Endometrial microvascular endothelial cells (primary cell): ENCODE results near the gene TACR2. TPM values are rescaled to one million over a fixed set of nuclear protein-coding genes. Genes with fewer than 3 reads are reported as not detected.

ENCODE experiments used
- in situ Hi-C: cut with HindIII; loops from 2 replicates; pipeline ENCODE4 v1.10.0; 2017; ENCODE audit warnings: low sequenced_read_pairs, low pct_unique_long_range_greater_than_20kb; ENCODE audit errors: inconsistent ontology term
- total RNA-seq: library from RNA; depleted of rRNA; stranded (reverse); fragments of >200 nt; gene quantifications from one replicate; pipeline ENCODE4 v1.2.3, GENCODE V29; 2015; ENCODE audit errors: inconsistent ontology term

Gene TACR2
- total RNA-seq, 1 donor from 2014 or later = not detected

- in situ Hi-C loops = no loop called here
Observed at GRCh38 chr10:69425511-69426298, 9.0 kb upstream of the TACR2 start.

DNA sequence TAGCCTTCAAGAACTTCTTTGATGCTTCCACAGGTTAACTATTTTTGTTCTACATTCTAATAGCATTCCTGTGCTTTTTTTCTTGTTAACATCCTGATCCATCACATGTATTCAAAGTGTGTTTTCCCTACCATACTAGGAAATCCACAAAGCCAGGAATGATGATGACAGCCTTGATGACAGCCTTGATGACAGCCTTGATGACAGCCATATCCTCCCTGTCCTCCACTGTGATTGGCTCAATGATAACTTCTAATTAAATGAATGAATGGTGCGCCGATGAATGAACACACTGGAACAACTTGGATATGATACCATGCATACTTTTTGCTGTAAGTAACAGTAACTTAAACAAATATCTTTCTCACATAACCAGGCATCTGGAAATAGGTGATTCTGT is 8.3 kb upstream of the TACR2 start:
- in situ Hi-C loops = no loop called here

- in situ Hi-C loops = no loop called here
Observed at GRCh38 chr10:69422676-69423075, 6.0 kb upstream of the TACR2 start.

DNA sequence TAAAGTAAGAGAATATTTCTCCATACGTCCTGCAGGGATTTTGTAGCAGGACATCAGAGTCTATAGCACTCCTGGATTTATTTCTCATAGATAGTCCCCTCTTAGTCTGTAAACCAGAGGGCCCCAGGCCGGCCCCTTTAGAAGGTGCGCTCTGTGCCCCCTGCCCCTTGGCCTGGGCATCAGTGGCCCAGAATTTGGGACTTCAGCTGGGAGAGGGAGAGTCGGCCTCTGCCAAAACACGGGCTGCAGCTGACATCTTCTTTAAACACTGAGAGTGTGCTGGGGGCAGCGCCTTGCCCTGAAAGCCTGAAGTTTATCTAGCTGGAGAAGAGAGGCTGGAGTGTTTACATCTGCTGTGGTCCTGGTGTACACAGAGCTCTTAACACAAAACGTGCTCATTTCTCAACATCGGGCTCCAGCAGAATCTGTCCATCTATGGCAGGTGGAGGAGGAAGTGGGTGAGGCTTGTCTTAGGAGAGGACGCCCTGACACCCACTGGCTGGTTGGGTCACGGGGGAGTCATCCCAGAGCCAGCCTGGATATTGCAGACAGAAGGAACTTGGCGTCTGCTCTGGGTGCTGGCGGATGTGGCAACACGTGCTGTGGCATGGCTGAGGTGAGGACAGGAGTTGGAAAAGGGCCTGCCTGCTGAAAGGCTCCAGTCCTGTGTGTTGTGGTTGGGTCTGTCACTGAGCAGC is 5.0 kb upstream of the TACR2 start:
- in situ Hi-C loops = no loop called here

- in situ Hi-C loops = no loop called here
Observed at GRCh38 chr10:69419744-69420126, 3.0 kb upstream of the TACR2 start.

DNA sequence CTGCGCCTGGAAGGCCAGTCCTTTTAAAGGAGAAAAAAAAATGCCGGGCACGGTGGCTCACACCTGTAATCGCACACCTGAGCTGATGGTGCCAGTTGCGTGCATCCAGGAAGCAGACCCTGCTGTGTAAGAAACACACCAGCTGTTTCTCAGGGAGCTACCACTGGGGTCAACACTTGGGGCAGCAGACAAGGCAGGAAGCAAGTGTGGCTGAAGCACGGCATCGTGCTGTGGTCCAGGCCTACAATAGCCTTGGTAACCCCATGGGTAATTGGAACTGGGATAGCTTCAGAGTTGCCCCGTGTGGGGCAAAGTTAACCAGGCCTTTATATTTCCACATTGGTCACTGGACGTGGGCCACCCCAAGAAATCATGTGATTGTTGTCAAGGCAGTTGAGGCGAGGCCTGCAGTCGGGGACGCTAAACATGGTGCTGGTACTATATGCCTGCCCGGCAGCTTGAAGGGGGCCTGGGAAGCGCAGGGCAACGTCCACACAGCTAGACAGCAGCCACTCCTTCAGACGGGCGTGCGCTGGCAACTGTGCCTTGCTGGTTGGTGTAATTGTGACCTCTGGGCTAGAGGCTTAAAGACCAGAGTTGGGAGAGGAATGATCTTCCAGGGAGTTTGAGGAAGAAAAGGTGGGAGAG is 2.5 kb upstream of the TACR2 start:
- in situ Hi-C loops = no loop called here

- in situ Hi-C loops = no loop called here
Observed at GRCh38 chr10:69418052-69418752, 1.5 kb upstream of the TACR2 start.

GRCh38 chr10:69417542-69417941 is 824 bp upstream of the TACR2 start:
- in situ Hi-C loops = no loop called here

GRCh38 chr10:69415951-69416350 is 767 bp downstream of the TACR2 start:
- in situ Hi-C loops = no loop called here

- in situ Hi-C loops = no loop called here
Observed at GRCh38 chr10:69415049-69415448, 1.7 kb downstream of the TACR2 start.

DNA sequence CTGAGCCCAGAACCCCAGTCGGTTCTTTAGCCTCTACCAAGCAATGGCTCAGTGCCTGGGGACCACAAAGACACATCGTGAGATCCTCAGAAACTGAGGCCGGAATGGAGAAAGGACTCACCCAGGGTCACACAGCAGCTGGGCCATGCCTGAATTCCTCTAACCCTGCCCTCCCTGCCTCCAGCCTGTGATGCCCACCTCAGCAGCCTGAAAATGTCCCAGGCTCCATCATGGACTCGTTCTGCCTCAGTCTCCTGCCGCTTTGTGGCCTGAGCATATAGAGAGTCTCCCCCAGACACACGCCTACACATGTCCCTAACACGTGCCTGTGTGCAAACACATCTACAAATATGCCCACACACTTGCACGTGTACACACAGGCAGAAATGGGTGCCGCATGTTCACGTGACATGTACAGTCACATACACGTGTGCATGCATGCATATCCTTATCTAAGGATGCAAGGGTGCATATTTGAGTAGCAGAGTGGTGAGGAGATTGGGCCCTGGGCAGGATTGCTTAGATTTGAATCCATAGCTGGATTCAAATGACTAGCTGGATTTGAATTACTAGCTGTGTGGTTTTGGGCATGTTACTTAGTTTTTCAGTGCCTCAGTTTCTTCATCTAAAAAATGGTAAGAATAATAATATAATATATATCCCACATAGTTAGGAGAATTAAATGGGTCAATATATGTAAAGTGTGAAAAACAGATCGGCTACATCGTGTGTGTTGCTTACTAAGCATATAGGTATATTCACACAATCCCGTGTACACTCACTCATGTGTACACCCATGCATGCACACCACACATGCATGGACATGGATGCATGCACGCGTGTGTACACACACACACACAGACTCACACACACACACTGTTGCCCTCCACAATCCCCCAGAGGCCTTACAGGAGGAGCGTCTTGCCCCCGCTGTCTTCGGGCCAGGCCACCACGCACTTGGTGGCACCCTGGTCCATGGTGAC is 2.4 kb downstream of the TACR2 start:
- in situ Hi-C loops = no loop called here

DNA sequence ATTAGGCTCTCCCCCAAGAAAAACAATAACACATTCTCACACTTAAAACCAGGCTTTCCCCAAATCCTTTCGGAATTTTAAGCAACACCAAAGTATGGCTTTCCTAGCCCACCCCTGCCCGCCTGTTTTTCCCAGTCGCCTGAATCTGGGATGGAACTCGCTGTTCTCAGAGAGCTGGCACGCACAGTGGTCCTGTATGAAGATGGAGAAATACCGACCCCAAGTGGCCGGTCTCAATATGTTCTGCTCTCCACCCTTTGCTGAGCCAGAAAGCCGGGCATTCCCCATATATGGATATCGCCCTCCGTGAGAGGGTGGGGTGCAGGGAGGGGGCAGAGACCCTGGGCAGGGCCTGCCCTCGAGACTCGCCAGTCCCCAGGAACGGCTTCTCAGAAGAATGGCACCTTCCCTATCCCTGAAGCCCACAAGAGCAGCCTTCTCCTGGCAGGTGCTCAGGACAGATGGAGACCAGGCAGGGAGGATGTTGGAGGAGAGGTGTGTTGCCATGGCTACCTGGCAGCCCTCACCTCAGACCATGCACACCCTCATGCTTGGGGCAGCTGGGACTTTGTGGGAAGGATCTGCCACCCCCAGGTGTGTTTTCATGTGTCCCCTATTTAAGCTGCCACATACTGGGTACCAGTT is 3.4 kb downstream of the TACR2 start:
- in situ Hi-C loops = no loop called here

GRCh38 chr10:69412232-69412790 is 4.4 kb downstream of the TACR2 start:
- in situ Hi-C loops = no loop called here

- in situ Hi-C loops = no loop called here
Observed at GRCh38 chr10:69411476-69411875, 5.2 kb downstream of the TACR2 start.

DNA sequence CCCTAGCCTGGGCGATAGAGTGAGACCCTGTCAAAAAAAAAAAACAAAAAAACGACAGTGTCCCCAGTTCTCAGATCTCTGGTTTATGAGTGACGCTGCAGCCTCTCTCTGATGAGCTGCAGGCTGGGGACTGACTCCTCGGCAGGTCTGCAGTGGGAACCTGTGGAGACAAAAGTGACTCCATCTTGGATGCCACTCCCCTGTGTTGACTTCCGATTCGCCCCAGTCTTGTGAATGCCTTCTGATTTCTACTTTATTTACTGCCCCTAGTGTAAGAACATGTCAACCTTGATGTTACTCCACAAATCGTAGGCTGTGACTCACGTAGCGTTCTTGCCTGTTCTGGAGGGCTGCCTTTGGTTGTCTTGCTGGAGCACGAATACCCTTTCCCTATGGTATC is 6.2 kb downstream of the TACR2 start:
- in situ Hi-C loops = no loop called here

DNA sequence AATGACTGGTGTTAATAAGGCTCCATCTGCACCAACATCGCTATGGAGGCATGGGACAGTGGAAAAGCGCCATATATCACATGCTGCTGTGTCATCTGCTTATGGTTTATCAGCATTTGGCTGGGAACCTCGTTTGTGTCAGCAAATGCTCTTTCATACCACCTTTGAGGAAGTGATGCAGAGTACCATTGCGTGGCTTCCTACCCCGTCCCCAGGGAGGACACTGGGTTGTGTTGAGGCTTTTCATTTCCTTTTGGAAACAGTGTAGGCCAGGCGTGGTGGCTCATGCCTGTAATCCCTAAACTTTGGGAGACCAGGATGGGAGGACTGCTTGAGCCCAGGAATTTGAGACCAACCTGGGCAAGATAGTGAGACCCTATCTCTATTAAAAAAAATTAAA is 6.8 kb downstream of the TACR2 start:
- in situ Hi-C loops = no loop called here

DNA sequence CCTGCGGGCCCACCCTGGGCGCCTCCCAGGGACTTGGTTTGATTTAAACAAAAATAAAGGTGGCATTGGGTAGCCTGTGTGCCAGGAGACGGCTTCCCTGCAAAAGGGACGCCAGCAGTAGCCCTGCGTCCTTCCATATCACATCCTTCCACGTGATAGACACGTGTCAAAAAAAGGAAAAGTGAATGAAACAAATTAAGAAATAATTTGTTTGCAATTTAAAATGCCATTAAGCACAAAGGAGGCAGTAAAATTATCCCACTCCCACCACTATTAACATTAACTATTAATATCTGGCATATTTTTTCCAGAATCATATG is 7.6 kb downstream of the TACR2 start:
- in situ Hi-C loops = no loop called here
